ENCODE results near the gene PPT1. TPM values are rescaled to one million over a fixed set of nuclear protein-coding genes. Genes with fewer than 3 reads are reported as not detected.

Gene PPT1
- polyA plus RNA-seq, 1 of the 3 experiments (the other 2 are of a cell fraction) = 26.0 TPM

DNA sequence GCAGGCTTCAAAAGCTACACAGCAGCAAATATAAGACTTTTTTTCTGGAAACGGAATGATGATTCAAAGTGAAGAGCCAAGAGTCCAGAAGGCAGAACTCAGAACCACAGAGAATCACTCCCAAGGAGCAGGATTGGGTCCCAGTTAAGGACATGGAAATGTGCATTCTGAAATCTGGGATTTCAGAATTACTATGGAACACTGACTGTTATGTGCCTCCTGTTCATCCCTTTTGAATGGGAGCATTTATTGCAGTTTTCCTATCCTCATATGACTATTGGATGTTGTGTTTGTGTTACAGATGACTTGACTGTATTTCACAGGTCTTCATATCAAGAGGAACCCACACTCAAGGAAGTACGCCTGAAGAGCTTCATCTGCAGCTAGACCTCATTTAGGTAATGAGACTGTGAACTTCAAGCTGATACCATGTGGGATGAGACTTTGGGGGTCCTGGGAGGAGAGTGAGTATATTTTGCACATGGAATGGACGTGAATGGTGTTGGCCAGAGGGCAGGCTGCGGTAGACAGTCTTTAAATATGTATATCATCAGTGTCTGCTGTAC, 73.6 kb downstream of the PPT1 start (continued):
- TF ChIP-seq CHD2 (IDR thresholded peaks at IDR 0.05; ENCODE audit: low read length, partially characterized antibody) (no peak), ELF1 (IDR thresholded peaks at IDR 0.05) (no peak), MEF2A (IDR thresholded peaks at IDR 0.05; ENCODE audit: borderline replicate concordance, low read depth) (no peak), EZH2phosphoT487 (IDR thresholded peaks at IDR 0.05; ENCODE audit: borderline replicate concordance, low read depth) (no peak)
- TF ChIP-seq, protein P1, sequence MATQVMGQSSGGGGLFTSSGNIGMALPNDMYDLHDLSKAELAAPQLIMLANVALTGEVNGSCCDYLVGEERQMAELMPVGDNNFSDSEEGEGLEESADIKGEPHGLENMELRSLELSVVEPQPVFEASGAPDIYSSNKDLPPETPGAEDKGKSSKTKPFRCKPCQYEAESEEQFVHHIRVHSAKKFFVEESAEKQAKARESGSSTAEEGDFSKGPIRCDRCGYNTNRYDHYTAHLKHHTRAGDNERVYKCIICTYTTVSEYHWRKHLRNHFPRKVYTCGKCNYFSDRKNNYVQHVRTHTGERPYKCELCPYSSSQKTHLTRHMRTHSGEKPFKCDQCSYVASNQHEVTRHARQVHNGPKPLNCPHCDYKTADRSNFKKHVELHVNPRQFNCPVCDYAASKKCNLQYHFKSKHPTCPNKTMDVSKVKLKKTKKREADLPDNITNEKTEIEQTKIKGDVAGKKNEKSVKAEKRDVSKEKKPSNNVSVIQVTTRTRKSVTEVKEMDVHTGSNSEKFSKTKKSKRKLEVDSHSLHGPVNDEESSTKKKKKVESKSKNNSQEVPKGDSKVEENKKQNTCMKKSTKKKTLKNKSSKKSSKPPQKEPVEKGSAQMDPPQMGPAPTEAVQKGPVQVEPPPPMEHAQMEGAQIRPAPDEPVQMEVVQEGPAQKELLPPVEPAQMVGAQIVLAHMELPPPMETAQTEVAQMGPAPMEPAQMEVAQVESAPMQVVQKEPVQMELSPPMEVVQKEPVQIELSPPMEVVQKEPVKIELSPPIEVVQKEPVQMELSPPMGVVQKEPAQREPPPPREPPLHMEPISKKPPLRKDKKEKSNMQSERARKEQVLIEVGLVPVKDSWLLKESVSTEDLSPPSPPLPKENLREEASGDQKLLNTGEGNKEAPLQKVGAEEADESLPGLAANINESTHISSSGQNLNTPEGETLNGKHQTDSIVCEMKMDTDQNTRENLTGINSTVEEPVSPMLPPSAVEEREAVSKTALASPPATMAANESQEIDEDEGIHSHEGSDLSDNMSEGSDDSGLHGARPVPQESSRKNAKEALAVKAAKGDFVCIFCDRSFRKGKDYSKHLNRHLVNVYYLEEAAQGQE (IDR thresholded peaks at IDR 0.05; ENCODE audit: low read depth, low read length) = no peak

Other genes starting within 250 kb of the PPT1 start
- 11.8 and 15.4 TPM in 2 replicates for gene TRIT1, start 213.7 kb downstream of the PPT1 start, polyA plus RNA-seq (2012; rRNA removed)
- gene MYCL, start 195.3 kb downstream of the PPT1 start, polyA plus RNA-seq (2012; rRNA removed) = 0.48 and 0.57 TPM in 2 replicates
- gene MFSD2A, start 142.1 kb downstream of the PPT1 start, polyA plus RNA-seq (2012; rRNA removed) = 4.1 and 6.3 TPM in 2 replicates
- gene CAP1, start 56.5 kb downstream of the PPT1 start, polyA plus RNA-seq (2012; rRNA removed) = 244 and 330 TPM in 2 replicates
- gene RLF, start 64.1 kb upstream of the PPT1 start, polyA plus RNA-seq (2012; rRNA removed) = 2.3 and 3.0 TPM in 2 replicates
- gene TMCO2, start 150.7 kb upstream of the PPT1 start, polyA plus RNA-seq (2012; rRNA removed) = 0.19 TPM in 1 of 2 replicates, not detected in the other
- gene ZMPSTE24, start 161.0 kb upstream of the PPT1 start, polyA plus RNA-seq (2012; rRNA removed) = 13.7 and 15.4 TPM in 2 replicates
- gene COL9A2, start 220.0 kb upstream of the PPT1 start, polyA plus RNA-seq (2012; rRNA removed) = 0.63 and 0.94 TPM in 2 replicates

Data from SK-N-SH (cell line).